GM21515 (cell line): ENCODE data around the gene RILPL1.
"Not testable (repeated sequence)": the region's sequence is repeated elsewhere in the genome, so short reads cannot be mapped to it uniquely, and the experiment has no call there.

Experiments
- ATAC-seq: cut with Tn5 transposase; IDR thresholded peaks from one replicate; pipeline ENCODE4 v1.9.1; 2021; ENCODE audit not compliant: unreplicated experiment

Gene RILPL1

GRCh38 chr12:123498126-123498825 is 35.2 kb downstream of the RILPL1 start:
- ATAC-seq = no peak

- no peak for ATAC-seq
These were observed 36.5 kb downstream of the RILPL1 start for GRCh38 chr12:123497065-123497464.

GRCh38 chr12:123494124-123494851 is 39.2 kb downstream of the RILPL1 start:
- no peak for ATAC-seq

GRCh38 chr12:123492339-123493039 is 41.0 kb downstream of the RILPL1 start:
- ATAC-seq = not testable (repeated sequence)

GRCh38 chr12:123491481-123491880 is 42.0 kb downstream of the RILPL1 start:
- ATAC-seq = no peak

- ATAC-seq = no peak
These were observed 42.5 kb downstream of the RILPL1 start for GRCh38 chr12:123491056-123491455.

GRCh38 chr12:123490089-123490488 is 43.4 kb downstream of the RILPL1 start:
- no peak for ATAC-seq

- ATAC-seq = no peak
These were observed 43.9 kb downstream of the RILPL1 start for GRCh38 chr12:123489580-123489979.

- no peak for ATAC-seq
These were observed 44.8 kb downstream of the RILPL1 start for GRCh38 chr12:123488539-123489230.

- ATAC-seq = no peak
These were observed 46.1 kb downstream of the RILPL1 start for GRCh38 chr12:123487428-123487827.

- no peak for ATAC-seq
These were observed 47.8 kb downstream of the RILPL1 start for GRCh38 chr12:123485756-123486155.

- ATAC-seq = no peak
These were observed 49.8 kb downstream of the RILPL1 start for GRCh38 chr12:123483602-123484248.

GRCh38 chr12:123482876-123483275 is 50.6 kb downstream of the RILPL1 start:
- ATAC-seq = no peak

- ATAC-seq = not testable (repeated sequence)
These were observed 52.3 kb downstream of the RILPL1 start for GRCh38 chr12:123481251-123481650.

- no peak for ATAC-seq
These were observed 53.9 kb downstream of the RILPL1 start for GRCh38 chr12:123479442-123480180.

- no peak for ATAC-seq
These were observed 54.8 kb downstream of the RILPL1 start for GRCh38 chr12:123478762-123479161.

- no peak for ATAC-seq
These were observed 55.5 kb downstream of the RILPL1 start for GRCh38 chr12:123478069-123478468.

GRCh38 chr12:123475246-123475703 is 58.2 kb downstream of the RILPL1 start:
- no peak for ATAC-seq

- ATAC-seq = no peak
These were observed 58.9 kb downstream of the RILPL1 start for GRCh38 chr12:123474485-123475245.
